ENCODE data around the gene NFYA. TPM values are rescaled to one million over a fixed set of nuclear protein-coding genes. Genes with fewer than 3 reads are reported as not detected.

Gene NFYA
- total RNA-seq, 1 experiment from 2014 or later, result 28.7 TPM

GRCh38 chr6:41119508-41119907 is 46.7 kb downstream of the NFYA start:
- DNase-seq (ENCODE audit: low read depth, low spot score) (no peak), ATAC-seq (no peak)
- H2AFZ ChIP-seq (ENCODE audit: low read depth, low read length, poor library complexity, severe bottlenecking), result no peak overlapping the region
- no peaks in the 10 kb centered on the region for H3K27me3 ChIP-seq (ENCODE audit: insufficient read depth, low read length)
- H3K27ac ChIP-seq (ENCODE audit: low read depth, low read length), result no peak overlapping the region
- BruUV-seq (replicated peaks), result no TSS peak
- no peaks in the 10 kb centered on the region for H3K4me1 ChIP-seq (ENCODE audit: control insufficient read depth in 1 of 2, insufficient read depth in 2 of 2, low read length in 2 of 2)
- no peak for TF ChIP-seq ATF3 (IDR thresholded peaks at IDR 0.05)
- TF ChIP-seq SRF (IDR thresholded peaks at IDR 0.05; ENCODE audit: low read depth), result no peak
- TF ChIP-seq ZBTB33 (IDR thresholded peaks at IDR 0.05; ENCODE audit: extremely low read depth, insufficient replicate concordance, low read length), result no peak
- no peak for TF ChIP-seq FOSL1 (IDR thresholded peaks at IDR 0.05; ENCODE audit: low read depth)
- TF ChIP-seq ZFX (IDR thresholded peaks at IDR 0.05), result no peak
- TF ChIP-seq JUND (IDR thresholded peaks at IDR 0.05), result no peak
- no peak for TF ChIP-seq CEBPB (IDR thresholded peaks at IDR 0.05; ENCODE audit: low read depth)
- no peak for TF ChIP-seq EGR1 (IDR thresholded peaks at IDR 0.05; ENCODE audit: low read depth)
- no peak for TF ChIP-seq TCF7L2 (IDR thresholded peaks at IDR 0.05; ENCODE audit: borderline replicate concordance, extremely low read depth, insufficient read depth, insufficient read length)
- TF ChIP-seq SIN3A (IDR thresholded peaks at IDR 0.05; ENCODE audit: low read depth), result no peak
- no peak for TF ChIP-seq CBX3 (IDR thresholded peaks at IDR 0.05; ENCODE audit: low read depth)
- no peak for TF ChIP-seq POLR2A (IDR thresholded peaks at IDR 0.05; ENCODE audit: borderline replicate concordance, extremely low read depth, insufficient read depth, insufficient read length)
- no peak overlapping the region for H3K4me3 ChIP-seq (replicated peaks in 1 of 2; ENCODE audit: low read depth in 1 of 2, low read length in 2 of 2)
- ChIA-PET POLR2A (no interaction called here), RAD21 (ENCODE audit: low non-redundant PET in 1 of 2, low total read pairs in 2 of 2, uncharacterized antibody in 2 of 2, unreplicated experiment in 2 of 2) (no interaction called here), CTCF (no interaction called here)
- no peaks in the 10 kb centered on the region for H3K9me3 ChIP-seq (ENCODE audit: control insufficient read depth in 1 of 2, insufficient read depth in 1 of 2, low read depth in 1 of 2, low read length in 2 of 2)
- H3K79me2 ChIP-seq (ENCODE audit: insufficient read depth, low read length), result no peaks in the 10 kb centered on the region
- H4K20me1 ChIP-seq (ENCODE audit: insufficient read depth), result no peaks in the 10 kb centered on the region
- intact Hi-C loops (cut with micrococcal nuclease), result no loop called here
- H3K9me2 ChIP-seq (ENCODE audit: insufficient read depth), result no peaks in the 10 kb centered on the region
- H3K36me3 ChIP-seq (ENCODE audit: control insufficient read depth in 1 of 2, insufficient read depth in 2 of 2, low read length in 2 of 2), result no peaks in the 10 kb centered on the region
- H3K4me2 ChIP-seq (ENCODE audit: low read length), result no peak overlapping the region
- H3K9ac ChIP-seq (ENCODE audit: low read length), result no peak overlapping the region

All from HCT116 (cell line).